HG03439 (cell line): ENCODE results near the gene APPL2.
"Not testable (repeated sequence)": the region's sequence is repeated elsewhere in the genome, so short reads cannot be mapped to it uniquely, and the experiment has no call there.

ENCODE experiments used
- ATAC-seq: cut with Tn5 transposase; IDR thresholded peaks from one replicate; pipeline ENCODE4 v1.9.1; 2021; ENCODE audit warnings: mild to moderate bottlenecking, moderate library complexity; ENCODE audit not compliant: unreplicated experiment

The APPL2 gene

GRCh38 chr12:105256921-105257320 is 20.9 kb upstream of the APPL2 start:
- ATAC-seq: no peak

GRCh38 chr12:105256431-105256830 is 20.5 kb upstream of the APPL2 start:
- not testable (repeated sequence) for ATAC-seq

GRCh38 chr12:105256011-105256410 is 20.0 kb upstream of the APPL2 start:
- no peak for ATAC-seq

- ATAC-seq: no peak
These were observed 18.0 kb upstream of the APPL2 start for GRCh38 chr12:105253866-105254513.

GRCh38 chr12:105252901-105253300 is 16.9 kb upstream of the APPL2 start:
- ATAC-seq: no peak

GRCh38 chr12:105245776-105246427 is 9.9 kb upstream of the APPL2 start:
- not testable (repeated sequence) for ATAC-seq

GRCh38 chr12:105245291-105245690 is 9.3 kb upstream of the APPL2 start:
- no peak for ATAC-seq

GRCh38 chr12:105240228-105240627 is 4.3 kb upstream of the APPL2 start:
- no peak for ATAC-seq

- no peak for ATAC-seq
These were observed 3.3 kb upstream of the APPL2 start for GRCh38 chr12:105239304-105239703.

GRCh38 chr12:105237666-105238065 is 1.7 kb upstream of the APPL2 start:
- no peak for ATAC-seq

- ATAC-seq: no peak
These were observed 668 bp downstream of the APPL2 start for GRCh38 chr12:105235281-105235731.

GRCh38 chr12:105234197-105234596 is 1.8 kb downstream of the APPL2 start:
- ATAC-seq: no peak

- ATAC-seq: no peak
These were observed 2.7 kb downstream of the APPL2 start for GRCh38 chr12:105233041-105233905.

- ATAC-seq: no peak
These were observed 4.6 kb downstream of the APPL2 start for GRCh38 chr12:105231396-105231795.

GRCh38 chr12:105229371-105229770 is 6.6 kb downstream of the APPL2 start:
- ATAC-seq: no peak

- ATAC-seq: no peak
These were observed 7.0 kb downstream of the APPL2 start for GRCh38 chr12:105228966-105229365.

GRCh38 chr12:105228494-105228893 is 7.5 kb downstream of the APPL2 start:
- no peak for ATAC-seq

GRCh38 chr12:105227879-105228278 is 8.1 kb downstream of the APPL2 start:
- no peak for ATAC-seq

- no peak for ATAC-seq
These were observed 9.8 kb downstream of the APPL2 start for GRCh38 chr12:105226219-105226618.

- ATAC-seq: no peak
These were observed 10.4 kb downstream of the APPL2 start for GRCh38 chr12:105225505-105226015.

- no peak for ATAC-seq
These were observed 11.6 kb downstream of the APPL2 start for GRCh38 chr12:105224399-105224798.
